Prostate gland (tissue), 2 donors: Measurements from ENCODE around the gene JSRP1.

Source experiments
- CTCF ChIP-seq, 4 experiments: fragments of 200-600 bp in 2 of 4; fragments of 450-650 bp in 2 of 4; sonication (generic) in 2 of 4; IDR thresholded peaks; 1 replicate in 3 of 4; 2 replicates in 1 of 4; pipeline ENCODE4 v1.5.1; 2016 to 2019; ENCODE audit warnings: antibody characterized with exemption in 4 of 4, mild to moderate bottlenecking in 2 of 4, moderate library complexity in 2 of 4
- POLR2A ChIP-seq: fragments of 450-650 bp; IDR thresholded peaks from one replicate; pipeline ENCODE4 v1.6.1; 2016; ENCODE audit warnings: antibody characterized with exemption, mild to moderate bottlenecking
- POLR2AphosphoS5 ChIP-seq: sonication (generic); formaldehyde crosslinking; IDR thresholded peaks from one replicate; pipeline ENCODE4 v1.6.1; 2017; ENCODE audit warnings: antibody characterized with exemption

- TF ChIP-seq POLR2AphosphoS5 (no peak), CTCF (IDR thresholded peaks at IDR 0.05) (no peak), POLR2A (no peak)
Measured at GRCh38 chr19:2242092-2242537, 14.1 kb downstream of the JSRP1 start.
